ENCODE data around the gene CCDC88B.
"Not testable (repeated sequence)": the region's sequence is repeated elsewhere in the genome, so short reads cannot be mapped to it uniquely, and the experiment has no call there.

CCDC88B gene

GRCh38 chr11:64314805-64315561 lies 25.0 kb upstream of the CCDC88B start:
- H3K4me3 ChIP-seq (ENCODE audit: low read depth, low read length) = no peak overlapping the region
- TF ChIP-seq CTCF (tag by site-specific recombination; IDR thresholded peaks at IDR 0.05) = peak; percentile 33; the same call in 1 of the 2 replicates
- TF ChIP-seq HOXD13 (CRISPR knock-in tag; IDR thresholded peaks at IDR 0.05; ENCODE audit: borderline replicate concordance) = no peak
- TF ChIP-seq ZNF830 (tag by site-specific recombination; IDR thresholded peaks at IDR 0.05; ENCODE audit: low read depth) = no peak
- TF ChIP-seq GFI1B (tag by site-specific recombination; IDR thresholded peaks at IDR 0.05) = no peak
- H3K36me3 ChIP-seq (ENCODE audit: control insufficient read depth in 2 of 2, insufficient read depth in 1 of 2, low read length in 2 of 2) = peaks cover 0 to 36% of the 10 kb centered on the region in 2 experiments; a peak in 1 of 3 replicates
- ChIA-PET POLR2A (no interaction called here), CTCF (interaction anchor here (1.0 to 5.0 kb wide), 2 partner anchors 14 to 40 kb away, joined by 3 to 85 read pairs; no protein-coding TSS in a partner anchor)
- H3K9me3 ChIP-seq (ENCODE audit: control insufficient read depth, insufficient read depth, low read depth, low read length) = no peaks in the 10 kb centered on the region
- H3K4me1 ChIP-seq (ENCODE audit: control insufficient read depth, insufficient read depth, low read length) = no peaks in the 10 kb centered on the region
- H3K27ac ChIP-seq (ENCODE audit: extremely low read depth, low read depth, low read length) = no peak overlapping the region

- not testable (repeated sequence) for H3K4me1 ChIP-seq (ENCODE audit: control insufficient read depth, insufficient read depth, low read length); H3K27ac ChIP-seq (ENCODE audit: extremely low read depth, low read depth, low read length); H3K9me3 ChIP-seq (ENCODE audit: control insufficient read depth, insufficient read depth, low read depth, low read length)
- TF ChIP-seq ZNF394 (tag by site-specific recombination; IDR thresholded peaks at IDR 0.05; ENCODE audit: borderline replicate concordance) (peak; percentile 61; the same call in 1 of the 2 replicates), GLIS1 (tag by site-specific recombination; IDR thresholded peaks at IDR 0.05) (peak; percentile 80), GLIS2 (tag by site-specific recombination; IDR thresholded peaks at IDR 0.05) (peak; percentile 59)
- Histone ChIP-seq H3K4me3 (ENCODE audit: low read depth, low read length) (peak overlapping the region; percentile 90), H3K36me3 (ENCODE audit: control insufficient read depth in 2 of 2, insufficient read depth in 1 of 2, low read length in 2 of 2) (peaks cover 0 to 44% of the 10 kb centered on the region in 2 experiments; a peak in 1 of 3 replicates)
- ChIA-PET CTCF (interaction anchor here (0.9 to 5.0 kb wide), 6 partner anchors 12 to 44 kb away, joined by 3 to 85 read pairs (median 14); partner anchors contain the start of gene CCDC88B), POLR2A (interaction anchor here (0.6 to 2.9 kb wide), 5 partner anchors 10 to 45 kb away, joined by 4 to 43 read pairs (median 28); partner anchors contain the start of gene ESRRA)
Observed at GRCh38 chr11:64315667-64316526, 24.1 kb upstream of the CCDC88B start.

GRCh38 chr11:64316672-64317324 lies 23.2 kb upstream of the CCDC88B start:
- 0 out of 2 replicates have a peak, but pooled peaks have one; percentile 67 for TF ChIP-seq KLF8 (tag by site-specific recombination; IDR thresholded peaks at IDR 0.05)
- TF ChIP-seq ZNF777 (tag by site-specific recombination; IDR thresholded peaks at IDR 0.05; ENCODE audit: borderline replicate concordance) = no peak
- TF ChIP-seq ZBTB20 (tag by site-specific recombination; IDR thresholded peaks at IDR 0.05) = peak; percentile 89
- TF ChIP-seq ZNF600 (tag by site-specific recombination; IDR thresholded peaks at IDR 0.05) = 0 out of 2 replicates have a peak, but pooled peaks have one; percentile 46
- TF ChIP-seq SCRT2 (tag by site-specific recombination; IDR thresholded peaks at IDR 0.05) = peak; percentile 64
- TF ChIP-seq ZNF654 (tag by site-specific recombination; IDR thresholded peaks at IDR 0.05; ENCODE audit: low read depth) = peak; percentile 20; the same call in 1 of the 2 replicates
- TF ChIP-seq KLF1 (tag by site-specific recombination; IDR thresholded peaks at IDR 0.05) = peak; percentile 15; the same call in 1 of the 2 replicates
- no peak for TF ChIP-seq ZNF785 (tag by site-specific recombination; IDR thresholded peaks at IDR 0.05)
- peak; percentile 79; the same call in 1 of the 2 replicates for TF ChIP-seq ZNF610 (tag by site-specific recombination; IDR thresholded peaks at IDR 0.05; ENCODE audit: borderline replicate concordance)
- peak; percentile 65 for TF ChIP-seq ZNF10 (tag by site-specific recombination; IDR thresholded peaks at IDR 0.05)
- TF ChIP-seq ZNF585B (tag by site-specific recombination; IDR thresholded peaks at IDR 0.05) = no peak
- 0 out of 2 replicates have a peak, but pooled peaks have one; percentile 41 for TF ChIP-seq CTCF (tag by site-specific recombination; IDR thresholded peaks at IDR 0.05)
- TF ChIP-seq ZBTB8A (tag by site-specific recombination; IDR thresholded peaks at IDR 0.05) = peak; percentile 68
- Histone ChIP-seq H3K27ac (ENCODE audit: extremely low read depth, low read depth, low read length) (peak overlapping the region; percentile 88), H3K9me3 (ENCODE audit: control insufficient read depth, insufficient read depth, low read depth, low read length) (no peaks in the 10 kb centered on the region), H3K4me3 (ENCODE audit: low read depth, low read length) (peak overlapping the region; percentile 90), H3K4me1 (ENCODE audit: control insufficient read depth, insufficient read depth, low read length) (no peaks in the 10 kb centered on the region), H3K36me3 (ENCODE audit: control insufficient read depth in 2 of 2, insufficient read depth in 1 of 2, low read length in 2 of 2) (peaks cover 0 to 53% of the 10 kb centered on the region in 2 experiments; a peak in 1 of 3 replicates)
- POLR2A ChIA-PET = interaction anchor here (0.6 to 4.0 kb wide), 23 partner anchors 9 to 135 kb away, joined by 3 to 43 read pairs (median 7); partner anchors contain the start of genes BAD, ESRRA, FKBP2 and RPS6KA4
- CTCF ChIA-PET = interaction anchor here (0.6 to 5.0 kb wide), 15 partner anchors 12 to 336 kb away, joined by 3 to 85 read pairs (median 6); partner anchors contain the start of gene CCDC88B
